Neural crest cell (in vitro differentiated cells): ENCODE results near the gene MYRF. TPM values are rescaled to one million over a fixed set of nuclear protein-coding genes. Genes with fewer than 3 reads are reported as not detected.

Source experiments
- DNase-seq: peaks from one replicate; pipeline ENCODE4 v3.0.0; 2021; ENCODE audit warnings: low read depth, mixed read lengths, low spot score
- H3K27ac Mint-ChIP-seq: one replicate; pipeline ENCODE4 v1.8.0; 2021; ENCODE audit warnings: mild to moderate bottlenecking, mixed read lengths; ENCODE audit not compliant: unreplicated experiment
- H3K27me3 Mint-ChIP-seq: 2 replicates; pipeline ENCODE4 v1.8.0; 2021; ENCODE audit warnings: low read depth, mild to moderate bottlenecking, mixed read lengths
- H3K36me3 Mint-ChIP-seq: 2 replicates; pipeline ENCODE4 v1.8.0; 2021; ENCODE audit warnings: low read depth, mild to moderate bottlenecking, mixed read lengths
- H3K4me1 Mint-ChIP-seq: 2 replicates; pipeline ENCODE4 v1.8.0; 2021; ENCODE audit warnings: mixed read lengths
- H3K4me3 Mint-ChIP-seq: one replicate; pipeline ENCODE4 v1.8.0; 2021; ENCODE audit warnings: mild to moderate bottlenecking, mixed read lengths
- H3K9me3 Mint-ChIP-seq: 2 replicates; pipeline ENCODE4 v1.8.0; 2021; ENCODE audit warnings: mixed read lengths
- total RNA-seq: library from RNA; stranded (reverse); gene quantifications from 2 replicates; pipeline ENCODE4 v1.2.1, GENCODE V29; 2021
- TF ChIP-seq, protein P1 (sequence below): fragments of 200-600 bp; sonication (generic); conservative IDR thresholded peaks from 2 replicates; pipeline ENCODE4 v1.5.0; 2021; ENCODE audit warnings: antibody characterized with exemption, mild to moderate bottlenecking

MYRF gene
- total RNA-seq, 1 donor from 2014 or later, result 3.5 TPM

DNA sequence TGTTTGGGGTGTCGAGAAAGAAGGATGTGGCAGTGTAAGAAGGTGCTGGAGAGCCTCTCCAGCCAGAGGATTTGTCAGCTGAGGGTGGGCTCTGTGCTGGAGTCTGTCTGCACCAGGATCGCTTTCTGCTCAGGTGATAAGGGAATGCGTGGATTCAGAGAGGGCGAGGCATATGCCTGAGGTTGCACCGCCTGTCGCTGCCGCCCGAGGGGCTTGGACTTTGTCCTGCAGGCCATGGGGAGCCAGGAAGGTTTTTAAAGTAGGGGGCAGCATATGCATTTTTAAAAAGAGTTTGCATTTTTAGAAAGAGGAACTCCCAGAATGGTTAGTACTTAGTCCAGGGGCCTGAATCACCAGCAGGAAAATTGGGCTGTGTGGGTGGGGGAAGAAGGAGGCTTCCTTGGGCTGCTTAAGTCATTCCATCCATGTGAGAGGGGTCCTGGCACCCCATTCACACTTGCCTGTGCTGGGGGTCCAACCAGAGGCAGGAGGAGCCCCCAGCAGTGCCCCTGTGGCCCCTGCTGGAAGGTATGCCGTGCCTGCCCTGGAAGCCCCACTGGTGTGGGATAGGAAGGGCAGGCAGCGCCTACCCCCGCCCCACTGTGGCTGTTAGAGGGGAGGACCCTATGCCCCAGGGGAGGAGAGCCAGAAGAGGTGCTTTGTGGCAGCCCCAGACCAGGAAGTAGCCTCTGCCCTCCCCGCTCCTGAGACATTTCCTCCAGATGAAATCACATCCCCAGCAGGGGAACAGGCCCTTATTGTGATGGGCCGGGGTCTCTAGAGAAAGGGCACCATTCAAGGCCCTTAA is 35.8 kb upstream of the MYRF start:
- Mint-ChIP-seq H3K36me3 (peaks cover 2% of the 10 kb centered on the region), H3K27ac (peak overlapping the region; percentile 94), H3K4me1 (peaks cover 71% of the 10 kb centered on the region), H3K27me3 (no peaks in the 10 kb centered on the region), H3K9me3 (no peaks in the 10 kb centered on the region), H3K4me3 (peak overlapping the region; percentile 88)
- TF ChIP-seq, protein P1, sequence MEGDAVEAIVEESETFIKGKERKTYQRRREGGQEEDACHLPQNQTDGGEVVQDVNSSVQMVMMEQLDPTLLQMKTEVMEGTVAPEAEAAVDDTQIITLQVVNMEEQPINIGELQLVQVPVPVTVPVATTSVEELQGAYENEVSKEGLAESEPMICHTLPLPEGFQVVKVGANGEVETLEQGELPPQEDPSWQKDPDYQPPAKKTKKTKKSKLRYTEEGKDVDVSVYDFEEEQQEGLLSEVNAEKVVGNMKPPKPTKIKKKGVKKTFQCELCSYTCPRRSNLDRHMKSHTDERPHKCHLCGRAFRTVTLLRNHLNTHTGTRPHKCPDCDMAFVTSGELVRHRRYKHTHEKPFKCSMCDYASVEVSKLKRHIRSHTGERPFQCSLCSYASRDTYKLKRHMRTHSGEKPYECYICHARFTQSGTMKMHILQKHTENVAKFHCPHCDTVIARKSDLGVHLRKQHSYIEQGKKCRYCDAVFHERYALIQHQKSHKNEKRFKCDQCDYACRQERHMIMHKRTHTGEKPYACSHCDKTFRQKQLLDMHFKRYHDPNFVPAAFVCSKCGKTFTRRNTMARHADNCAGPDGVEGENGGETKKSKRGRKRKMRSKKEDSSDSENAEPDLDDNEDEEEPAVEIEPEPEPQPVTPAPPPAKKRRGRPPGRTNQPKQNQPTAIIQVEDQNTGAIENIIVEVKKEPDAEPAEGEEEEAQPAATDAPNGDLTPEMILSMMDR, result no peak
- no peak for DNase-seq

DNA sequence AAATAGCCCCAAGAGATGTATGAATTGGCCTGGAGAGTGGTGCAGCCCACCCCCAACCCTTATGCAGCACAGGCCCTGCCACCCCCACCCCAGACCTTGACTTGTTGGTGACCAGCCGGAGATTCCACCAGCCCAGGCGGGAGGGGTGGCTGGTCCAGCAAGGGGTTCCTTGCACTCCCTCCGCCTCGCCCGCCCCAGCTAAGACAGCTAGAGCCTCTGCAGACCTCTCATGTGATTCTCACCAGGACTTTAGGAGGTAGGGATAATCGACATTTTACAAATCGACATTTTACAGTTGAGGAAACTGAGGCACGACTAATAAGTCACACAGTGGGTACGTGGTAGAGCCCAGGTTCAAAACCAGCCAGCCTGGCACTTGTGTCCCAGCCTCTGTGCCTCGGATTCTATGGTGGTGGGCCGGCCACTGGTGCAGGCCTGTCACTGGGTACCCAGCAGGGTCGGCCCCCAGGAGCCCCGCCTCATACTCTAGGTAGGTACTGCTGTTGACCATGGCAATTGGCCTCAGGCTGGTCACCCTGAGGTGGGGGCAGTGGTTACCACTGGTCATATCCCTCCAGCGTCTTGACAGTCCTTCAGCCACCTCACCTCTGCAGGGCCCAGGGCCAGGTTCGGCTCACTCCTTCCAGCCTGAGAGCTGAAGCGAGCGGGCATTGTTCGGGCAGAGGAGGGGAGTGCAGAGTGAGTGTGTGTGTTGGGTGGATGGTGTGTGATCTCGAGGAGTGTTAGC is 35.0 kb upstream of the MYRF start:
- Mint-ChIP-seq H3K9me3 (no peaks in the 10 kb centered on the region), H3K4me3 (peak overlapping the region; percentile 88), H3K27me3 (no peaks in the 10 kb centered on the region), H3K36me3 (peaks cover 2% of the 10 kb centered on the region), H3K27ac (peak overlapping the region; percentile 97), H3K4me1 (peaks cover 63% of the 10 kb centered on the region)
- DNase-seq, result peak; percentile 47
- TF ChIP-seq, protein P1, result no peak

DNA sequence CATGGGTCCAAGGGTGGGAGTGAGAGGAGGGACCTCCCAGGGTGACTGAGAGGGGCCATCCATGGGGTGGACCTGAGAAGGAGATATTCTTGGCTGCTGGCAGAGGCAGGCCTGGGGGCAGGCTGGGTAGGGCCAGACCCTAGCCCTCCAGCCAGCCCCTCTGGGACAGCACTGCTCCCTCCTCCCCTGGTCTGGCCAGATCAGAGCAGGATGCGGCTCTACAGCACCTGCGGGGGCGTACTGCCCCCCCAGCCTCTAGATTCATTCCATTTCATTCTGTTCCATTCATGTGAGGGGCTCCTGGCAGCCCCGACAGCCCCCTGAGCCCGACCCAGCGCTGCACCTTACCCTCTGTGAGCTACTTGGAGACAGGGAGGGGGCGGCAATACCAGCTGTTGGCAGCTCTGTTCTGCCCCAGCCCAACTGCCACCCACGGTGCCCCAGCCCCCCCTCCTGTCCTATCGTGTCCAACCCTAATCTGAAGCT is 34.3 kb upstream of the MYRF start:
- TF ChIP-seq, protein P1, result no peak
- peaks cover 60% of the 10 kb centered on the region for H3K4me1 Mint-ChIP-seq
- H3K36me3 Mint-ChIP-seq, result peaks cover 2% of the 10 kb centered on the region
- no peaks in the 10 kb centered on the region for H3K27me3 Mint-ChIP-seq
- H3K27ac Mint-ChIP-seq, result peak overlapping the region; percentile 97
- no peaks in the 10 kb centered on the region for H3K9me3 Mint-ChIP-seq
- peak overlapping the region; percentile 88 for H3K4me3 Mint-ChIP-seq
- DNase-seq, result no peak

DNA sequence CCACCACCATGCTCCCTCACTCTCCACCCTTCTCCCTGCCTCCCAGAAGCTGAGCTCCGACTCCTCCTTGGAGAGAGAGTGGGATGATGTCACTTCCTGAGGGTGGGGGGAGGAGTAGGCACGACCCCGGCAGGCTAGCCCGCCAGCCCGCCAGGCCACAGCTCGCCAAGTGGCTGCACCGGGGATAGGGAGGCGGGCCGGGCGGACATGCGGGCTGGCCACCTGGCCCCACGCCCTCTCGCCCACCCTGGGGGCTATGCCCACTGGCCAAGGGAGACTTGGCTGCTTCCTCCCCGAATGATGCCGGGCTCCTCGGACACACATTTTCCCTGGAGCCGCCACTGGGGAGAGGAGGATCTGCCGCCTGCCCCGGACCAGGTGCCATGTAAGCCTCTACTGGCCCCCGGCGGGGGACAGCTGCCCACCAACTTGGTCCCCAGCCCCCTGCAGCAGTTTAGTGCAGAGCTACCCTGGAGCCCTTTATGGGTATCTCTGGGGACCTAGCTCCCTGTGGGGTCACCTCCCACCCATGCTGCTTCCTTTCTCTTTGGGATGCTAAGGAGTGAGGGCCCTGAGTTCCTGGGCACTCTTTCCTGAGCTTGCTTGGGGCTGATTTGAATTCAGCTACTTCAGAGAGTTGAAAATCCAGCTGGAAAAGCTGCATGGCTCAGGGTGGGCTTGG is 33.7 kb upstream of the MYRF start:
- peak overlapping the region; percentile 88 for H3K4me3 Mint-ChIP-seq
- H3K36me3 Mint-ChIP-seq, result peaks cover 2% of the 10 kb centered on the region
- peak overlapping the region; percentile 97 for H3K27ac Mint-ChIP-seq
- peaks cover 53% of the 10 kb centered on the region for H3K4me1 Mint-ChIP-seq
- no peaks in the 10 kb centered on the region for H3K27me3 Mint-ChIP-seq
- TF ChIP-seq, protein P1, result no peak
- H3K9me3 Mint-ChIP-seq, result no peaks in the 10 kb centered on the region
- DNase-seq, result peak; percentile 65

DNA sequence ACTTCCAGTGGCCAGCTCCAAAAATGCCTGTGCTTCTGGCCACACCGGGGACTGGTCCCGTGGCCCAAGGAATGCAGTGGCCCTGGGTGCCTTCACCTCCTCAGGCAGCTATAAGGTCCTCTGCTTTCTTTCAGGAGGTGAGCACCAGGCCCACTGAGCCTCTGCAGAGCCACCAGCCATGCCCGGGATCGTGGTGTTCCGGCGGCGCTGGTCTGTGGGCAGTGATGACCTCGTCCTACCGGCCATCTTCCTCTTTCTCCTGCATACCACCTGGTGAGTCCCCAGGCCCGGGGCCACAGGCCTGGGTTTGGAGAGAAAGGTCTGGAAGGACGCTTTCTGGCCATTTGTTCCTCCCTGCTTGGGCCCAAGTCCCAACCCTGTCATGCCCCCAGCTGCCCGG is 32.5 kb upstream of the MYRF start:
- no peak for DNase-seq
- TF ChIP-seq, protein P1, result no peak
- Mint-ChIP-seq H3K27ac (peak overlapping the region; percentile 19), H3K27me3 (no peaks in the 10 kb centered on the region), H3K4me1 (peaks cover 41% of the 10 kb centered on the region), H3K9me3 (no peaks in the 10 kb centered on the region), H3K4me3 (peak overlapping the region; percentile 64), H3K36me3 (peaks cover 2% of the 10 kb centered on the region)
